Activated T-cell treated with anti-CD3 and anti-CD28 coated beads for 1 hour (primary cell): Measurements from ENCODE around the gene SMYD3.
A peak's percentile ranks its signal among the peaks of the same experiment; 100 is the strongest.

Experiments
- DNase-seq: peaks from one replicate; pipeline ENCODE4 v3.0.0-alpha.2; 2020; ENCODE audit warnings: low read depth

The SMYD3 gene

GRCh38 chr1:246147524-246148461 is 359.3 kb downstream of the SMYD3 start:
- no peak for DNase-seq

- DNase-seq: no peak
Measured at GRCh38 chr1:246146804-246147523, 360.1 kb downstream of the SMYD3 start.

GRCh38 chr1:246145900-246146299 is 361.2 kb downstream of the SMYD3 start:
- DNase-seq: no peak

GRCh38 chr1:246144931-246145330 is 362.1 kb downstream of the SMYD3 start:
- DNase-seq: no peak

GRCh38 chr1:246142320-246142893 is 364.7 kb downstream of the SMYD3 start:
- DNase-seq: no peak

- no peak for DNase-seq
Measured at GRCh38 chr1:246141306-246141705, 365.8 kb downstream of the SMYD3 start.

GRCh38 chr1:246139745-246140182 is 367.3 kb downstream of the SMYD3 start:
- DNase-seq: no peak

- no peak for DNase-seq
Measured at GRCh38 chr1:246138781-246139180, 368.3 kb downstream of the SMYD3 start.

GRCh38 chr1:246136477-246136876 is 370.6 kb downstream of the SMYD3 start:
- DNase-seq: no peak

- DNase-seq: no peak
Measured at GRCh38 chr1:246134789-246135188, 372.3 kb downstream of the SMYD3 start.

GRCh38 chr1:246131095-246131494 is 376.0 kb downstream of the SMYD3 start:
- DNase-seq: no peak

- no peak for DNase-seq
Measured at GRCh38 chr1:246128494-246129069, 378.5 kb downstream of the SMYD3 start.

- DNase-seq: no peak
Measured at GRCh38 chr1:246126580-246126979, 380.5 kb downstream of the SMYD3 start.

- no peak for DNase-seq
Measured at GRCh38 chr1:246122071-246122470, 385.0 kb downstream of the SMYD3 start.

- no peak for DNase-seq
Measured at GRCh38 chr1:246121533-246121932, 385.5 kb downstream of the SMYD3 start.

GRCh38 chr1:246117066-246117791 is 389.9 kb downstream of the SMYD3 start:
- peak; percentile 14 for DNase-seq

GRCh38 chr1:246114369-246114768 is 392.7 kb downstream of the SMYD3 start:
- no peak for DNase-seq

- DNase-seq: no peak
Measured at GRCh38 chr1:246113555-246114095, 393.5 kb downstream of the SMYD3 start.

GRCh38 chr1:246111570-246111969 is 395.5 kb downstream of the SMYD3 start:
- DNase-seq: no peak

GRCh38 chr1:246110343-246111219 is 396.5 kb downstream of the SMYD3 start:
- no peak for DNase-seq
